Loucy (cell line): ENCODE results near the gene ARL6IP4.

ENCODE experiments used
- H2AFZ ChIP-seq: fragments of 200-600 bp; sonication (generic); 2 replicates; pipeline ENCODE4 v1.6.0; 2016; ENCODE audit warnings: antibody characterized with exemption, mild to moderate bottlenecking, low read length, moderate library complexity
- H3F3A ChIP-seq: fragments of 200-600 bp; 2 replicates; pipeline ENCODE4 v1.6.0; 2016; ENCODE audit warnings: antibody characterized with exemption, low read depth, mild to moderate bottlenecking
- H3K27me3 ChIP-seq: fragments of 200-600 bp; sonication (generic); 2 replicates; pipeline ENCODE4 v1.6.1; 2014; ENCODE audit warnings: low read length, mild to moderate bottlenecking; ENCODE audit not compliant: insufficient read depth, poor library complexity, severe bottlenecking
- H3K36me3 ChIP-seq: fragments of 200-600 bp; sonication (generic); 2 replicates; pipeline ENCODE4 v1.6.1; 2016; ENCODE audit warnings: low read length; ENCODE audit not compliant: insufficient read depth
- H3K4me1 ChIP-seq: fragments of 200-600 bp; sonication (generic); 2 replicates; pipeline ENCODE4 v1.5.1; 2014; ENCODE audit warnings: low read length, mild to moderate bottlenecking; ENCODE audit not compliant: insufficient read depth, poor library complexity, severe bottlenecking
- H3K4me2 ChIP-seq: fragments of 200-600 bp; sonication (generic); 2 replicates; pipeline ENCODE4 v1.6.0; 2014; ENCODE audit warnings: antibody characterized with exemption, low read length, low read depth, mild to moderate bottlenecking; ENCODE audit not compliant: poor library complexity, severe bottlenecking
- H3K4me3 ChIP-seq: fragments of 200-600 bp; sonication (generic); 2 replicates; pipeline ENCODE4 v1.5.1; 2014; ENCODE audit warnings: low read length, mild to moderate bottlenecking, mixed read lengths; ENCODE audit not compliant: poor library complexity, severe bottlenecking
- H3K79me2 ChIP-seq: fragments of 200-600 bp; sonication (generic); 2 replicates; pipeline ENCODE4 v1.6.1; 2014; ENCODE audit warnings: low read length; ENCODE audit not compliant: insufficient read depth
- H3K9ac ChIP-seq: fragments of 200-600 bp; sonication (generic); 2 replicates; pipeline ENCODE4 v1.6.0; 2014; ENCODE audit warnings: mild to moderate bottlenecking, low read depth, low read length, moderate library complexity; ENCODE audit not compliant: poor library complexity, severe bottlenecking
- H3K9me2 ChIP-seq: fragments of 200-600 bp; sonication (generic); replicated peaks from 2 replicates; pipeline ENCODE4 v1.6.1; 2016; ENCODE audit warnings: low read depth, low read length, mixed read lengths
- H3K9me3 ChIP-seq: fragments of 200-600 bp; sonication (generic); 2 replicates; pipeline ENCODE4 v1.6.1; 2014; ENCODE audit warnings: mild to moderate bottlenecking, antibody characterized with exemption, low read length, low read depth; ENCODE audit not compliant: insufficient read depth
- H4K20me1 ChIP-seq: fragments of 200-600 bp; sonication (generic); 2 replicates; pipeline ENCODE4 v1.6.0; 2014; ENCODE audit warnings: antibody characterized with exemption, low read length, mild to moderate bottlenecking; ENCODE audit not compliant: insufficient read depth, poor library complexity, severe bottlenecking
- EZH2phosphoT487 ChIP-seq: fragments of 200-600 bp; IDR thresholded peaks from 2 replicates; pipeline ENCODE4 v1.6.1; 2018; ENCODE audit warnings: antibody characterized with exemption, mild to moderate bottlenecking, moderate library complexity, borderline replicate concordance
- TF ChIP-seq, protein P1 (sequence below): fragments of 200-600 bp; sonication (generic); conservative IDR thresholded peaks from 2 replicates; pipeline ENCODE4 v1.5.1; 2014; ENCODE audit warnings: mild to moderate bottlenecking, antibody characterized with exemption, low read length

The ARL6IP4 gene

DNA sequence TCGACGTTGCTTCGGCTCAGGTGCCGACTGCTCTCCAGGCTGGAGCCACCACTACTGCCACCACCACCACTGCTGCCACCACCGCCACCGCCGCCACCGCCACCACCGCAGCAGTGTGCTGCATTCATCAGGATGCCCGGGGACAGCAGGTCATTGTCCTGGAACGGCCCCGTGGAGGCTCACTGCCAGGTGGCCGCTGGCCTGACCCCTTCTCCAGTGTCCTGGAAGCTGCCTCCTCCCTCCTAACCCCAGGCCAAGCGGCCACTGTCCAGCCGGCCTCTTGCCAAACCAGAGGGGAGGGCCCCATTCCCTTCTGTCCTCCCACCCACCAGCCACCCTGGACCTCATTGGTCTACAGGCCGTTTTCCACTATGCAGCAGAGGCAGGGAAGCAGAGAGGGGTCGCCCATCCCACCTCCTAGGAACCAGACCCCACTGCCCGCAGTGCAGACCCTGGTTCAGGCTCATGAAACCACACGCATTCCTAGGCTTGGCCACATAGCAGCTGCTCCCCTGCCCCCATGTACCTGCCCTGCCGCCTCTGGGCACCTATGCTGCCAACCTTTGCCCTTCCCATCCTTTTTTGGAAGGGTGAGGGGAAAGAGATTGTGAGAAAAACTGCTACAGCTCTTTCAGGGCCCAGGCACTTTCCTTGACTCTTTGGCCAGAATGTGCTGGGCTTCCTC, 15.2 kb downstream of the ARL6IP4 start:
- H3K79me2 ChIP-seq, result no peaks in the 10 kb centered on the region
- H2AFZ ChIP-seq, result no peak overlapping the region
- H3K36me3 ChIP-seq, result no peaks in the 10 kb centered on the region
- no peaks in the 10 kb centered on the region for H4K20me1 ChIP-seq
- peaks cover 7% of the 10 kb centered on the region for H3K4me1 ChIP-seq
- H3K9ac ChIP-seq, result no peak overlapping the region
- H3K27me3 ChIP-seq, result no peaks in the 10 kb centered on the region
- no peaks in the 10 kb centered on the region for H3F3A ChIP-seq
- H3K9me2 ChIP-seq, result no peaks in the 10 kb centered on the region
- no peak overlapping the region for H3K4me2 ChIP-seq
- no peak overlapping the region for H3K4me3 ChIP-seq
- no peak for TF ChIP-seq EZH2phosphoT487
- H3K9me3 ChIP-seq, result no peaks in the 10 kb centered on the region

DNA sequence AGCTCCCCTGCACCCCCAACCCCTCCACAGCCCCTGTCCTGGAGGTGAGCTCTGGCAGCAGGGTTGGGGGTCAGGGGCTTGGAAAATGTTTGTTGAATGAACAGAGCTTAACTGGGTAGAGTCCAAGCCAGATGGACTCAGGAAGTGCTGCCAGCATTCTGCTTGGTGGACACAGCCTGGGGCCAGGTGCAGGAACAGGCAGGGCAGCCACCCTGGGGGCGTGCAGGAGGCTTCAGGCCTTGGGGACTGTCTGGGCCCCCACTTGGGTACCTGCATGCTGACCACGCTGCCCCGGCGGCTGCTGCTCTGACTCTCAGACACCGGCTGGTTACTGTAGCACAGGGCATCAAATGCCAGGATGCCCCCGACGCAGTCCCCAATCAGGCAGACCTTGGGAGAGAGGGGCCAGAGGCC, 15.7 kb downstream of the ARL6IP4 start:
- Histone ChIP-seq H4K20me1 (no peaks in the 10 kb centered on the region), H3K36me3 (no peaks in the 10 kb centered on the region), H3K27me3 (no peaks in the 10 kb centered on the region), H3K9me3 (no peaks in the 10 kb centered on the region), H3K9ac (no peak overlapping the region), H3K4me1 (peaks cover 7% of the 10 kb centered on the region), H3F3A (no peaks in the 10 kb centered on the region), H3K4me3 (no peak overlapping the region), H3K9me2 (no peaks in the 10 kb centered on the region), H3K79me2 (no peaks in the 10 kb centered on the region), H2AFZ (no peak overlapping the region), H3K4me2 (no peak overlapping the region)
- no peak for TF ChIP-seq EZH2phosphoT487
- TF ChIP-seq, protein P1, sequence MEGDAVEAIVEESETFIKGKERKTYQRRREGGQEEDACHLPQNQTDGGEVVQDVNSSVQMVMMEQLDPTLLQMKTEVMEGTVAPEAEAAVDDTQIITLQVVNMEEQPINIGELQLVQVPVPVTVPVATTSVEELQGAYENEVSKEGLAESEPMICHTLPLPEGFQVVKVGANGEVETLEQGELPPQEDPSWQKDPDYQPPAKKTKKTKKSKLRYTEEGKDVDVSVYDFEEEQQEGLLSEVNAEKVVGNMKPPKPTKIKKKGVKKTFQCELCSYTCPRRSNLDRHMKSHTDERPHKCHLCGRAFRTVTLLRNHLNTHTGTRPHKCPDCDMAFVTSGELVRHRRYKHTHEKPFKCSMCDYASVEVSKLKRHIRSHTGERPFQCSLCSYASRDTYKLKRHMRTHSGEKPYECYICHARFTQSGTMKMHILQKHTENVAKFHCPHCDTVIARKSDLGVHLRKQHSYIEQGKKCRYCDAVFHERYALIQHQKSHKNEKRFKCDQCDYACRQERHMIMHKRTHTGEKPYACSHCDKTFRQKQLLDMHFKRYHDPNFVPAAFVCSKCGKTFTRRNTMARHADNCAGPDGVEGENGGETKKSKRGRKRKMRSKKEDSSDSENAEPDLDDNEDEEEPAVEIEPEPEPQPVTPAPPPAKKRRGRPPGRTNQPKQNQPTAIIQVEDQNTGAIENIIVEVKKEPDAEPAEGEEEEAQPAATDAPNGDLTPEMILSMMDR, result no peak

DNA sequence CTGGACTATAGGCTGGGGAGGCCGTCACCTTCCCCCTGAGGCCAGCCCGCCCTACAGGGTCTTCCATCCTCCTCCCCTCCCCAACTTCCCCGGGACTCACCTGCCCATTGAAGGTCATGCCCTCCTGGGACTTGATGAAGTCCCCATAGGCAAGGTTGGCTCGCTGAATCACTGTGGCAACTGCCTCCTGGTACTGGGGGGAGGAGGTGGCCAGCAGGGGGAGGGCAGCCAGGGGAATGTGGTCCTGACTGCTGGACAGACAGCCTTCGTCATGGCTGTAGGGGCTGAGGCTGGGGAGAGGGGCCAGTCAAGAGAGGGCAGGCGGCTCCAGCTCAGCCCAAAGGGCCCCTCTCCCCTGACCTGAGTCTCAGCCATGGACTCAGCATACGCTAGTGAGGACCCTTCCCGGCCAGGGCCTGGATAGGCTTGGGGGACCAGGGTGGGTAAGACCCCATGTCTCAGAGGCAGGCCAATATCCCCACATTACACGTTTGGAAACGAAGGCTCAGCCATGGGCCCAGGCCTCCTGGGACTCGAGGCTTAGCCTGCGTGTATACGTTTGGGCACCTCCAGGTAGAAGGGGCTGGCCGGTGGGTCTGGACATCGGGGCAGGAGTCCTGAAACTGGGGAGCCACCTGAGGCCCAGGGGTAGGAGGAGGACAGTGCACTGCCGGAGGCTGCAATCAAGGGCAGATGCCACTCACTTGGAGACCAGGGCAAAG, 16.3 kb downstream of the ARL6IP4 start:
- Histone ChIP-seq H3F3A (no peaks in the 10 kb centered on the region), H4K20me1 (no peaks in the 10 kb centered on the region), H3K4me1 (peaks cover 7% of the 10 kb centered on the region), H3K79me2 (no peaks in the 10 kb centered on the region), H3K4me2 (no peak overlapping the region), H2AFZ (no peak overlapping the region), H3K9me2 (no peaks in the 10 kb centered on the region), H3K36me3 (no peaks in the 10 kb centered on the region), H3K9ac (no peak overlapping the region), H3K9me3 (no peaks in the 10 kb centered on the region), H3K4me3 (no peak overlapping the region), H3K27me3 (no peaks in the 10 kb centered on the region)
- TF ChIP-seq, protein P1, result no peak
- no peak for TF ChIP-seq EZH2phosphoT487
